H9 (cell line): ENCODE measurements around the gene XPA. TPM values are rescaled to one million over a fixed set of nuclear protein-coding genes. Genes with fewer than 3 reads are reported as not detected.
"Not testable (repeated sequence)": the region's sequence is repeated elsewhere in the genome, so short reads cannot be mapped to it uniquely, and the experiment has no call there.

ENCODE experiments used
- DNase-seq: peaks from one replicate; pipeline ENCODE4 v3.0.0-alpha.2; 2017
- H2AFZ ChIP-seq: one replicate; pipeline ENCODE4 v1.6.1; 2013; ENCODE audit warnings: mild to moderate bottlenecking, low read length, control low read depth, moderate library complexity
- H2AK5ac ChIP-seq: 2 replicates; pipeline ENCODE4 v1.6.1; 2013; ENCODE audit warnings: low read length, control low read depth, mixed read lengths; ENCODE audit not compliant: insufficient read length
- H2BK120ac ChIP-seq: one replicate; pipeline ENCODE4 v1.6.1; 2013; ENCODE audit warnings: low read depth, mild to moderate bottlenecking, low read length, control low read depth, inconsistent platforms; ENCODE audit not compliant: poor library complexity, severe bottlenecking
- H2BK12ac ChIP-seq: 2 replicates; pipeline ENCODE4 v1.6.1; 2013; ENCODE audit warnings: low read length, control low read depth, mixed read lengths, low read depth; ENCODE audit not compliant: insufficient read length
- H2BK15ac ChIP-seq: 2 replicates; pipeline ENCODE4 v1.6.1; 2013; ENCODE audit warnings: low read depth, low read length, control low read depth
- H2BK20ac ChIP-seq: one replicate; pipeline ENCODE4 v1.6.1; 2013; ENCODE audit warnings: low read depth, mild to moderate bottlenecking, low read length, control low read depth, inconsistent platforms; ENCODE audit not compliant: poor library complexity, severe bottlenecking
- H2BK5ac ChIP-seq: 2 replicates; pipeline ENCODE4 v1.6.1; 2013; ENCODE audit warnings: low read length, control low read depth, mixed read lengths; ENCODE audit not compliant: insufficient read length
- H3K14ac ChIP-seq: 2 replicates; pipeline ENCODE4 v1.6.1; 2013; ENCODE audit warnings: low read length, control low read depth; ENCODE audit not compliant: insufficient read depth
- H3K18ac ChIP-seq: 2 replicates; pipeline ENCODE4 v1.6.1; 2013; ENCODE audit warnings: low read depth, mild to moderate bottlenecking, mixed read lengths, low read length, control low read depth; ENCODE audit not compliant: insufficient read length
- H3K23ac ChIP-seq: 2 replicates; pipeline ENCODE4 v1.6.1; 2013; ENCODE audit warnings: low read length, control low read depth, mixed read lengths, low read depth; ENCODE audit not compliant: insufficient read length
- H3K23me2 ChIP-seq: 2 replicates; pipeline ENCODE4 v1.6.1; 2013; ENCODE audit warnings: low read depth, mild to moderate bottlenecking, mixed read lengths, low read length, control low read depth; ENCODE audit not compliant: insufficient read length, poor library complexity, severe bottlenecking
- H3K27ac ChIP-seq: 2 replicates; pipeline ENCODE4 v1.5.1; 2013; ENCODE audit warnings: low read length, control low read depth, mixed read lengths, low read depth; ENCODE audit not compliant: insufficient read length
- H3K27me3 ChIP-seq: 2 replicates; pipeline ENCODE4 v1.6.1; 2013; ENCODE audit warnings: low read length, control low read depth, inconsistent platforms; ENCODE audit not compliant: insufficient read depth
- H3K4ac ChIP-seq: 2 replicates; pipeline ENCODE4 v1.6.1; 2013; ENCODE audit warnings: low read depth, mild to moderate bottlenecking, control low read depth, inconsistent platforms, low read length, moderate library complexity
- H3K4me1 ChIP-seq: 2 replicates; pipeline ENCODE4 v1.6.1; 2013; ENCODE audit warnings: low read length, control low read depth, inconsistent platforms; ENCODE audit not compliant: insufficient read depth
- H3K4me2 ChIP-seq: 2 replicates; pipeline ENCODE4 v1.6.1; 2013; ENCODE audit warnings: low read length, control low read depth, mixed read lengths; ENCODE audit not compliant: insufficient read length, insufficient read depth
- H3K56ac ChIP-seq: 2 replicates; pipeline ENCODE4 v1.6.1; 2013; ENCODE audit warnings: low read depth, mild to moderate bottlenecking, mixed read lengths, low read length, control low read depth; ENCODE audit not compliant: insufficient read length
- H3K79me1 ChIP-seq: 2 replicates; pipeline ENCODE4 v1.6.1; 2013; ENCODE audit warnings: low read depth, mild to moderate bottlenecking, moderate library complexity, low read length, control low read depth, inconsistent platforms; ENCODE audit not compliant: insufficient read depth, poor library complexity, severe bottlenecking
- H3K79me2 ChIP-seq: 2 replicates; pipeline ENCODE4 v1.6.1; 2013; ENCODE audit warnings: low read length, control low read depth, inconsistent platforms; ENCODE audit not compliant: insufficient read depth
- H3K9ac ChIP-seq: 2 replicates; pipeline ENCODE4 v1.6.1; 2013; ENCODE audit warnings: low read length, control low read depth, mixed read lengths; ENCODE audit not compliant: insufficient read length; ENCODE audit errors: extremely low read depth
- H3K9me3 ChIP-seq: one replicate; pipeline ENCODE4 v1.6.1; 2013; ENCODE audit warnings: low read depth, low read length, inconsistent platforms; ENCODE audit not compliant: control insufficient read depth
- H3T11ph ChIP-seq: one replicate; pipeline ENCODE4 v1.6.1; 2013; ENCODE audit warnings: mild to moderate bottlenecking, low read length, control low read depth, inconsistent platforms
- H4K20me1 ChIP-seq: one replicate; pipeline ENCODE4 v1.6.1; 2013; ENCODE audit not compliant: control insufficient read depth, insufficient read length, insufficient read depth
- H4K5ac ChIP-seq: 2 replicates; pipeline ENCODE4 v1.6.1; 2013; ENCODE audit warnings: low read depth, mild to moderate bottlenecking, mixed read lengths, low read length, control low read depth; ENCODE audit not compliant: insufficient read length
- H4K8ac ChIP-seq: replicated peaks from 2 replicates; pipeline ENCODE4 v1.6.1; 2013; ENCODE audit warnings: low read length, control low read depth, mixed read lengths, low read depth; ENCODE audit not compliant: insufficient read length
- H4K91ac ChIP-seq: 2 replicates; pipeline ENCODE4 v1.6.1; 2013; ENCODE audit warnings: low read depth, mild to moderate bottlenecking, moderate library complexity, mixed read lengths, low read length, control low read depth; ENCODE audit not compliant: insufficient read length
- H3K27ac Mint-ChIP-seq, 3 experiments: 2 replicates in 2 of 3; 3 replicates in 1 of 3; pipeline ENCODE4 v1.8.0; 2020 to 2021; ENCODE audit warnings: mixed read lengths in 3 of 3, mild to moderate bottlenecking in 1 of 3, moderate library complexity in 1 of 3
- H3K27me3 Mint-ChIP-seq: 2 replicates; pipeline ENCODE4 v1.8.0; 2021; ENCODE audit warnings: low read depth, mild to moderate bottlenecking, moderate library complexity, mixed read lengths
- H3K36me3 Mint-ChIP-seq, 3 experiments: 2 replicates in 2 of 3; 3 replicates in 1 of 3; pipeline ENCODE4 v1.8.0; 2020 to 2021; ENCODE audit warnings: low read depth in 3 of 3, mixed read lengths in 3 of 3; ENCODE audit not compliant: insufficient read depth in 1 of 3
- H3K4me1 Mint-ChIP-seq, 2 experiments: 2 replicates each; pipeline ENCODE4 v1.8.0; 2020; ENCODE audit warnings: mixed read lengths in 2 of 2
- H3K4me3 Mint-ChIP-seq, 2 experiments: 2 replicates in 1 of 2; 3 replicates in 1 of 2; pipeline ENCODE4 v1.8.0; 2020 to 2021; ENCODE audit warnings: mild to moderate bottlenecking in 2 of 2, mixed read lengths in 2 of 2, moderate library complexity in 1 of 2
- H3K9me3 Mint-ChIP-seq, 2 experiments: 2 replicates in 1 of 2; 3 replicates in 1 of 2; pipeline ENCODE4 v1.8.0; 2020; ENCODE audit warnings: mild to moderate bottlenecking in 2 of 2, mixed read lengths in 2 of 2, moderate library complexity in 1 of 2
- WGBS: extraction: QIAGEN DNeasy Blood & Tissue Kit; methylation state at CpG from one replicate; pipeline ENCODE4 v1.1.7; 2013; ENCODE audit warnings: missing lambda C conversion rate, low lambda C conversion rate, mixed read lengths; ENCODE audit not compliant: insufficient read length; ENCODE audit errors: extremely low coverage; 5-methylcytosine and 5-hydroxymethylcytosine counted together
- total RNA-seq: library from RNA; stranded (reverse); gene quantifications from 2 replicates; pipeline ENCODE4 v1.2.1, GENCODE V29; 2021

Gene XPA
- total RNA-seq, 1 experiment from 2014 or later: 6.6 TPM

GRCh38 chr9:97699281-97699680 is 2.1 kb upstream of the XPA start:
- not testable (repeated sequence) for H3K4me2 ChIP-seq, H3K56ac ChIP-seq, H3K4ac ChIP-seq, H3K23me2 ChIP-seq, H2BK12ac ChIP-seq, H3K9me3 ChIP-seq, H3K79me2 ChIP-seq, H3K4me1 ChIP-seq, H4K20me1 ChIP-seq, H3K36me3 Mint-ChIP-seq, H2BK120ac ChIP-seq, H3K9me3 Mint-ChIP-seq, H4K91ac ChIP-seq, DNase-seq, H3K14ac ChIP-seq, H3K79me1 ChIP-seq, H4K8ac ChIP-seq, H4K5ac ChIP-seq, H2AFZ ChIP-seq, H2BK15ac ChIP-seq, H3T11ph ChIP-seq, H3K27me3 ChIP-seq, H3K4me3 Mint-ChIP-seq, H3K18ac ChIP-seq, H2BK20ac ChIP-seq, H3K23ac ChIP-seq, H2AK5ac ChIP-seq, H2BK5ac ChIP-seq, H3K27ac ChIP-seq, H3K27ac Mint-ChIP-seq, H3K9ac ChIP-seq
- WGBS: no CpG with 5 or more reads among the region's 13 CpGs
- peaks cover 16 to 25% of the 10 kb centered on the region in 2 experiments for H3K4me1 Mint-ChIP-seq
- H3K27me3 Mint-ChIP-seq: peaks cover 39% of the 10 kb centered on the region
